ENCODE measurements around the gene PSME4. TPM values are rescaled to one million over a fixed set of nuclear protein-coding genes. Genes with fewer than 3 reads are reported as not detected.
"Not testable (repeated sequence)": the region's sequence is repeated elsewhere in the genome, so short reads cannot be mapped to it uniquely, and the experiment has no call there.

PSME4 gene
- total and polyA plus RNA-seq, 2 of the 13 experiments (the other 11 are each of a cell fraction or from before 2014, with no cell fraction given), result 52.1 to 77.8 TPM

GRCh38 chr2:53851052-53851757 is 119.6 kb downstream of the PSME4 start (continued):
- TF ChIP-seq ZGPAT (CRISPR knock-in tag; IDR thresholded peaks at IDR 0.05), result peak; percentile 74; the same call in 1 of the 2 replicates
- TF ChIP-seq TFAP4 (IDR thresholded peaks at IDR 0.05; ENCODE audit: borderline replicate concordance, low read depth), result peak; percentile 17; the same call in 1 of the 2 replicates
- TF ChIP-seq ZNF792 (CRISPR knock-in tag; IDR thresholded peaks at IDR 0.05), result 0 out of 2 replicates have a peak, but pooled peaks have one; percentile 44
- peak; percentile 68 to 87; a peak in 3 of 4 replicates for TF ChIP-seq EP300 (IDR thresholded peaks at IDR 0.05; ENCODE audit: low read depth in 2 of 2, low read length in 2 of 2)
- peak; percentile 59 for TF ChIP-seq EP300 (CRISPR knock-in tag; IDR thresholded peaks at IDR 0.05; ENCODE audit: borderline replicate concordance)
- 0 out of 2 replicates have a peak, but pooled peaks have one; percentile 44 for TF ChIP-seq GATAD1 (CRISPR knock-in tag; IDR thresholded peaks at IDR 0.05)
- peak; percentile 57; the same call in 1 of the 2 replicates for TF ChIP-seq KDM1A (CRISPR knock-in tag; IDR thresholded peaks at IDR 0.05)
- peak; percentile 52; the same call in 1 of the 2 replicates for TF ChIP-seq IKZF5 (CRISPR knock-in tag; IDR thresholded peaks at IDR 0.05)
- TF ChIP-seq ZNF749 (CRISPR knock-in tag; IDR thresholded peaks at IDR 0.05; ENCODE audit: borderline replicate concordance), result peak; percentile 55; the same call in 1 of the 2 replicates
- TF ChIP-seq ZNF124 (CRISPR knock-in tag; IDR thresholded peaks at IDR 0.05), result peak; percentile 68; the same call in 1 of the 2 replicates
- peak; percentile 72 for TF ChIP-seq TFE3 (CRISPR knock-in tag; IDR thresholded peaks at IDR 0.05)
- peak; percentile 88 for TF ChIP-seq NCOR1 (IDR thresholded peaks at IDR 0.05; ENCODE audit: borderline replicate concordance, low read length)
- not testable (repeated sequence) for TF ChIP-seq NONO (IDR thresholded peaks at IDR 0.05)
- peak; percentile 76 for TF ChIP-seq NONO (CRISPR knock-in tag; conservative IDR thresholded peaks at IDR 0.05)
- peak; percentile 52; the same call in 1 of the 2 replicates for TF ChIP-seq MLX (CRISPR knock-in tag; IDR thresholded peaks at IDR 0.05)
- TF ChIP-seq FOXA3 (CRISPR knock-in tag; IDR thresholded peaks at IDR 0.05), result peak; percentile 96
- peak; percentile 86 for TF ChIP-seq HMG20B (CRISPR knock-in tag; conservative IDR thresholded peaks at IDR 0.05)
- peak; percentile 32; the same call in 1 of the 2 replicates for TF ChIP-seq ARID4A (CRISPR knock-in tag; IDR thresholded peaks at IDR 0.05; ENCODE audit: borderline replicate concordance)
- TF ChIP-seq ZKSCAN8 (CRISPR knock-in tag; IDR thresholded peaks at IDR 0.05; ENCODE audit: borderline replicate concordance), result 0 out of 2 replicates have a peak, but pooled peaks have one; percentile 22
- TF ChIP-seq HMG20A (CRISPR knock-in tag; IDR thresholded peaks at IDR 0.05; ENCODE audit: borderline replicate concordance), result peak; percentile 84

All from HepG2 (cell line).